Upper lobe of left lung (tissue), 6 donors: ENCODE results near the gene PTPRD. TPM values are rescaled to one million over a fixed set of nuclear protein-coding genes. Genes with fewer than 3 reads are reported as not detected.

Source experiments
- ATAC-seq, 2 donors: fragments of 200-7000 bp; cut with Tn5 transposase; one replicate each; pipeline ENCODE4 v1.9.1; 2022; ENCODE audit warnings: mild to moderate bottlenecking in 2 of 2, moderate library complexity in 2 of 2; ENCODE audit not compliant: low FRiP score in 2 of 2
- DNase-seq, 2 donors: peaks; one replicate each; pipeline ENCODE4 v3.0.0-alpha.2; 2019 to 2020
- H3K27ac ChIP-seq, 4 donors: fragments of 200-600 bp; sonication (generic); one replicate each; pipeline ENCODE4 v1.5.1; 2016 to 2019
- H3K27me3 ChIP-seq, 4 donors: fragments of 200-600 bp; sonication (generic); one replicate each; pipeline ENCODE4 v1.5.1; 2017 to 2019
- H3K36me3 ChIP-seq, 4 donors: fragments of 200-600 bp; sonication (generic); one replicate each; pipeline ENCODE4 v1.5.1; 2016 to 2019
- H3K4me1 ChIP-seq, 4 donors: fragments of 200-600 bp; sonication (generic); one replicate each; pipeline ENCODE4 v1.5.1; 2018 to 2019
- H3K4me3 ChIP-seq, 4 donors: fragments of 200-600 bp; sonication (generic); one replicate each; pipeline ENCODE4 v1.5.1; 2017 to 2019; ENCODE audit warnings: mild to moderate bottlenecking in 2 of 4, moderate library complexity in 1 of 4
- H3K9me3 ChIP-seq, 4 donors: fragments of 200-600 bp; sonication (generic); one replicate each; pipeline ENCODE4 v1.5.1; 2018 to 2019
- EP300 ChIP-seq, 4 donors: sonication (generic); formaldehyde crosslinking; IDR thresholded peaks; one replicate each; pipeline ENCODE4 v1.5.1; 2017; ENCODE audit warnings: antibody characterized with exemption in 4 of 4, control low read depth in 2 of 4
- POLR2A ChIP-seq, 4 donors: fragments of 450-650 bp; IDR thresholded peaks; one replicate each; pipeline ENCODE4 v1.5.1; 2016 to 2017; ENCODE audit warnings: antibody characterized with exemption in 4 of 4, mild to moderate bottlenecking in 2 of 4
- POLR2AphosphoS5 ChIP-seq, 2 donors: sonication (generic); formaldehyde crosslinking; IDR thresholded peaks; one replicate each; pipeline ENCODE4 v1.5.1; 2017; ENCODE audit warnings: antibody characterized with exemption in 2 of 2
- WGBS, 2 donors: methylation state at CpG; one replicate each; pipeline ENCODE4 v1.1.5; 2017 to 2018; 5-methylcytosine and 5-hydroxymethylcytosine counted together
- total RNA-seq, 6 donors: library from RNA; depleted of rRNA in 4 of 6; stranded (reverse); fragments of >200 nt in 4 of 6; gene quantifications; one replicate each; pipeline versions ENCODE4 v1.1.0 to v1.2.1, GENCODE V29; 2016 to 2021
- TF ChIP-seq, protein P1 (sequence below), 6 experiments: fragments of 450-650 bp in 4 of 6; fragments of 200-600 bp in 2 of 6; sonication (generic) in 2 of 6; IDR thresholded peaks; one replicate each; pipeline ENCODE4 v1.5.1; 2016 to 2019; ENCODE audit warnings: antibody characterized with exemption in 6 of 6
- donor health status: DM: no; HTN: no; CAD: no; lungs with moderate emphysema.
- donor health status: DM: no; HTN: yes; CAD: no; lungs with severe emphysema.

PTPRD gene
- total RNA-seq, 6 donors from 2014 or later, result 7.4 to 46.1 (median 14.5) TPM

- no peak overlapping the region for H3K27ac ChIP-seq
- no peak overlapping the region for H3K4me3 ChIP-seq
- WGBS, 2 donors, result 86 to 93% methylated on average over 5 of the region's 5 CpGs
- TF ChIP-seq, protein P1, sequence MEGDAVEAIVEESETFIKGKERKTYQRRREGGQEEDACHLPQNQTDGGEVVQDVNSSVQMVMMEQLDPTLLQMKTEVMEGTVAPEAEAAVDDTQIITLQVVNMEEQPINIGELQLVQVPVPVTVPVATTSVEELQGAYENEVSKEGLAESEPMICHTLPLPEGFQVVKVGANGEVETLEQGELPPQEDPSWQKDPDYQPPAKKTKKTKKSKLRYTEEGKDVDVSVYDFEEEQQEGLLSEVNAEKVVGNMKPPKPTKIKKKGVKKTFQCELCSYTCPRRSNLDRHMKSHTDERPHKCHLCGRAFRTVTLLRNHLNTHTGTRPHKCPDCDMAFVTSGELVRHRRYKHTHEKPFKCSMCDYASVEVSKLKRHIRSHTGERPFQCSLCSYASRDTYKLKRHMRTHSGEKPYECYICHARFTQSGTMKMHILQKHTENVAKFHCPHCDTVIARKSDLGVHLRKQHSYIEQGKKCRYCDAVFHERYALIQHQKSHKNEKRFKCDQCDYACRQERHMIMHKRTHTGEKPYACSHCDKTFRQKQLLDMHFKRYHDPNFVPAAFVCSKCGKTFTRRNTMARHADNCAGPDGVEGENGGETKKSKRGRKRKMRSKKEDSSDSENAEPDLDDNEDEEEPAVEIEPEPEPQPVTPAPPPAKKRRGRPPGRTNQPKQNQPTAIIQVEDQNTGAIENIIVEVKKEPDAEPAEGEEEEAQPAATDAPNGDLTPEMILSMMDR (IDR thresholded peaks at IDR 0.05), result no peak
- H3K4me1 ChIP-seq, result no peaks in the 10 kb centered on the region
- H3K36me3 ChIP-seq, result no peaks in the 10 kb centered on the region
- DNase-seq (no peak), ATAC-seq (no peak)
- no peaks in the 10 kb centered on the region for H3K9me3 ChIP-seq
- no peaks in the 10 kb centered on the region for H3K27me3 ChIP-seq
These were observed 1770.2 kb downstream of the PTPRD start for GRCh38 chr9:8842402-8843193.

- no peak for DNase-seq
- WGBS, 2 donors, result 85 to 88% methylated on average over 3 of the region's 3 CpGs
- no peak for TF ChIP-seq POLR2AphosphoS5 (IDR thresholded peaks at IDR 0.05)
- TF ChIP-seq, protein P1 (IDR thresholded peaks at IDR 0.05), result no peak
- no peak for TF ChIP-seq EP300 (IDR thresholded peaks at IDR 0.05)
- no peak for TF ChIP-seq POLR2A (IDR thresholded peaks at IDR 0.05)
- Histone ChIP-seq H3K4me3 (no peak overlapping the region), H3K36me3 (no peaks in the 10 kb centered on the region), H3K4me1 (no peaks in the 10 kb centered on the region), H3K27ac (no peak overlapping the region), H3K27me3 (no peaks in the 10 kb centered on the region), H3K9me3 (no peaks in the 10 kb centered on the region)
- no peak for ATAC-seq
These were observed 1774.7 kb downstream of the PTPRD start for GRCh38 chr9:8838136-8838535.

DNA sequence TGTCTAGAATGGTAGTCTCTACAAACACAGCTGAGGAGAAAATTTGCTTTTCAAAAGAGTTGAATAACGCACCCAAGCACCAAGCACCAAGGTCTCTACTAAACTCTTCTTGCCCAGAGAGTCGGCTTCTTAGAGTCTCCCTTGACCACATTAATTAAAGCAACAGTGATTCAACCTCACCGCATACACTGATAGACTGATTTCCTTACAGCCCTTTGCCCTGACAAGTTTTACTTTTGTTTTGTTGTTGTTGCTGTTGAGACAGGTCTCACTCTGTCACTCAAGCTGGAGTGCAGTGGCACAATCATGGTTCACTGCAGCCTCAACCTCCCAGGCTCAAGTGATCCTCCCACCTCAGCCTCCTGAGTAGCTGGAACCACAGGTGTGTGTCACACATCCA is 1777.5 kb downstream of the PTPRD start:
- Histone ChIP-seq H3K9me3 (no peaks in the 10 kb centered on the region), H3K27ac (no peak overlapping the region), H3K4me3 (no peak overlapping the region), H3K4me1 (no peaks in the 10 kb centered on the region), H3K36me3 (no peaks in the 10 kb centered on the region), H3K27me3 (no peaks in the 10 kb centered on the region)
- WGBS, 2 donors, result 95% methylated on average over 3 of the region's 3 CpGs
- DNase-seq (no peak), ATAC-seq (no peak)
- TF ChIP-seq, protein P1 (IDR thresholded peaks at IDR 0.05), result no peak
- TF ChIP-seq POLR2A (IDR thresholded peaks at IDR 0.05) (no peak), EP300 (IDR thresholded peaks at IDR 0.05) (no peak), POLR2AphosphoS5 (IDR thresholded peaks at IDR 0.05) (no peak)

DNA sequence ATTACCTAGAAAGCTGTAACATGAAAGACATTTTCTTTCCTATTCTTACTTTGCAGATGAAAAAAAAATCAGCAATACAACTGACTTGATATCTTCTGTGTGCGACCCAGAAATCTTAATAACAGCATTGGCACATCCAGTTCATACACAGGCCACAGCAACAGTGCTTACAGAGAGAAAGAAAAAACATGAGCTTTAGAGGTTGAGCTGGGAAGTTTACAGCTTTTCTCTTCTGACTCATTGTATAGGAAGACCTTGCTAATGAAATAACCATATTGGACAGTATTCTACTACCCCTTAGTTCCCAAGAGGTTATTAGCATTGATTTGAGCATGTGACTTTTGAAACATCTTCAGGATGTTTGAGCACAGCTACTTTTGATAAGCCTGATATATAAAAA is 1779.8 kb downstream of the PTPRD start:
- Histone ChIP-seq H3K9me3 (no peaks in the 10 kb centered on the region), H3K4me1 (no peaks in the 10 kb centered on the region), H3K27ac (no peak overlapping the region), H3K27me3 (no peaks in the 10 kb centered on the region), H3K4me3 (no peak overlapping the region), H3K36me3 (no peaks in the 10 kb centered on the region)
- DNase-seq (no peak), ATAC-seq (no peak)
- TF ChIP-seq POLR2AphosphoS5 (IDR thresholded peaks at IDR 0.05) (no peak), EP300 (IDR thresholded peaks at IDR 0.05) (no peak), POLR2A (IDR thresholded peaks at IDR 0.05) (no peak)
- TF ChIP-seq, protein P1 (IDR thresholded peaks at IDR 0.05), result no peak
- 77 to 80% methylated on average over 1 of the region's 1 CpG for WGBS, 2 donors

DNA sequence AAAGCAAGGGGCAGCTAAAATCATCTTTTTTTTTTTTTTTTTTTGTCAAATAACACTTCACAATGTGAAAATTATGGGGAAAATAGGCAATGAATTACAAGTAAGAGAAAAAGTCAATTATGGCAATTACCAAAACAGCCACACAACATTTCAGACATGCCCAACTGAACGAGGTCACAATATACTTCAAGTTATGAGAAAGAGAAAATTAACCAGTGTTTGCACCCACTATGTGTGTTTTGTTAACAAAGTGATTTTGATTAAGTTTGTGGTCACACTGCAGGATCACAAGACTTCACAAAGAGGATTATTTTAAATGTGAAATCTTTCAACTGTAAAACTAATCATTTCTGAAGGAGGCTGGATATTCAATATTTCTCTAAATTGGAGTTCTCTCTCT is 1780.4 kb downstream of the PTPRD start:
- no peaks in the 10 kb centered on the region for H3K9me3 ChIP-seq
- H3K27ac ChIP-seq, result no peak overlapping the region
- no peaks in the 10 kb centered on the region for H3K36me3 ChIP-seq
- ATAC-seq (no peak), DNase-seq (no peak)
- no peak overlapping the region for H3K4me3 ChIP-seq
- H3K4me1 ChIP-seq, result no peaks in the 10 kb centered on the region
- H3K27me3 ChIP-seq, result no peaks in the 10 kb centered on the region
- TF ChIP-seq POLR2A (IDR thresholded peaks at IDR 0.05), result no peak
- no peak for TF ChIP-seq POLR2AphosphoS5 (IDR thresholded peaks at IDR 0.05)
- TF ChIP-seq, protein P1 (IDR thresholded peaks at IDR 0.05), result no peak
- no peak for TF ChIP-seq EP300 (IDR thresholded peaks at IDR 0.05)
- WGBS, 2 donors, result 70 to 79% methylated on average over 1 of the region's 1 CpG
